Ishikawa (cell line): Measurements from ENCODE around the gene TMEM14C.

ENCODE experiments used
- CEBPB ChIP-seq: IDR thresholded peaks from 2 replicates; pipeline ENCODE4 v1.6.1; 2012
- CREB1 ChIP-seq: IDR thresholded peaks from 2 replicates; pipeline ENCODE4 v1.6.1; 2012; ENCODE audit warnings: low read depth
- EGR1 ChIP-seq: IDR thresholded peaks from 2 replicates; pipeline ENCODE4 v1.6.1; 2012
- EP300 ChIP-seq: IDR thresholded peaks from 2 replicates; pipeline ENCODE4 v1.6.1; 2012; ENCODE audit warnings: borderline replicate concordance
- FOXM1 ChIP-seq: IDR thresholded peaks from 2 replicates; pipeline ENCODE4 v1.6.1; 2012; ENCODE audit warnings: low read depth, borderline replicate concordance
- MAX ChIP-seq: IDR thresholded peaks from 2 replicates; pipeline ENCODE4 v1.6.1; 2012
- NFIC ChIP-seq: IDR thresholded peaks from 2 replicates; pipeline ENCODE4 v1.6.1; 2012
- RAD21 ChIP-seq: IDR thresholded peaks from 2 replicates; pipeline ENCODE4 v1.6.1; 2012; ENCODE audit warnings: low read depth
- REST ChIP-seq: IDR thresholded peaks from 2 replicates; pipeline ENCODE4 v1.6.1; 2012; ENCODE audit warnings: low read depth, mild to moderate bottlenecking
- TAF1 ChIP-seq: IDR thresholded peaks from 2 replicates; pipeline ENCODE4 v1.6.1; 2012; ENCODE audit warnings: low read depth, mild to moderate bottlenecking
- TCF12 ChIP-seq: IDR thresholded peaks from 2 replicates; pipeline ENCODE4 v1.6.1; 2012; ENCODE audit warnings: low read depth
- TEAD4 ChIP-seq: IDR thresholded peaks from 2 replicates; pipeline ENCODE4 v1.6.1; 2012
- USF1 ChIP-seq: IDR thresholded peaks from 2 replicates; pipeline ENCODE4 v1.6.1; 2012
- YY1 ChIP-seq: IDR thresholded peaks from 2 replicates; pipeline ENCODE4 v1.6.1; 2012; ENCODE audit warnings: low read depth
- ZBTB7A ChIP-seq: IDR thresholded peaks from 2 replicates; pipeline ENCODE4 v1.6.1; 2012; ENCODE audit warnings: low read depth

Gene TMEM14C

GRCh38 chr6:10733151-10733715 lies 10.4 kb downstream of the TMEM14C start:
- no peak for TF ChIP-seq REST
- no peak for TF ChIP-seq CEBPB
- no peak for TF ChIP-seq RAD21
- no peak for TF ChIP-seq YY1

GRCh38 chr6:10733863-10734262 lies 11.0 kb downstream of the TMEM14C start:
- TF ChIP-seq USF1 (no peak), ZBTB7A (no peak), TCF12 (no peak), EP300 (no peak), CEBPB (no peak), REST (no peak), EGR1 (no peak), CREB1 (no peak), MAX (no peak), YY1 (no peak), RAD21 (no peak)

GRCh38 chr6:10736731-10737130 lies 13.9 kb downstream of the TMEM14C start:
- TF ChIP-seq EP300 (no peak), CREB1 (no peak), TCF12 (no peak), ZBTB7A (no peak), FOXM1 (no peak), MAX (no peak), RAD21 (no peak), EGR1 (no peak), USF1 (no peak), TAF1 (no peak)

- TF ChIP-seq ZBTB7A (no peak), EP300 (no peak), NFIC (no peak), FOXM1 (no peak), TCF12 (no peak), CREB1 (no peak), TAF1 (no peak), EGR1 (no peak)
Observed at GRCh38 chr6:10740061-10740460, 17.2 kb downstream of the TMEM14C start.

- TF ChIP-seq ZBTB7A, result no peak
- TF ChIP-seq FOXM1, result no peak
- TF ChIP-seq RAD21, result no peak
- no peak for TF ChIP-seq CEBPB
- TF ChIP-seq YY1, result no peak
- TF ChIP-seq TEAD4, result no peak
- no peak for TF ChIP-seq CREB1
- TF ChIP-seq TAF1, result no peak
- TF ChIP-seq EGR1, result no peak
- TF ChIP-seq EP300, result no peak
- no peak for TF ChIP-seq USF1
- no peak for TF ChIP-seq MAX
- TF ChIP-seq REST, result no peak
- TF ChIP-seq NFIC, result no peak
- no peak for TF ChIP-seq TCF12
Observed at GRCh38 chr6:10742251-10742650, 19.4 kb downstream of the TMEM14C start.
